ENCODE results near the gene KCNK1. TPM values are rescaled to one million over a fixed set of nuclear protein-coding genes. Genes with fewer than 3 reads are reported as not detected.

The KCNK1 gene
- total RNA-seq, 6 experiments from 2014 or later = 1.1 to 7.6 (median 3.6) TPM

- ATAC-seq (peak in 1 of 4 donors; percentile 44), DNase-seq (no peak)
- H3K4me1 ChIP-seq = peaks cover 0 to 6% (median 0%) of the 10 kb centered on the region in 4 donors
- H3K9me3 ChIP-seq = no peaks in the 10 kb centered on the region
- intact Hi-C loops (cut with DNase I) = no loop called here
- WGBS (ENCODE audit: insufficient coverage, low coverage, low lambda C conversion rate, missing lambda C conversion rate) = 0% methylated on average over 1 of the region's 4 CpGs
- no peak overlapping the region for H3K27ac ChIP-seq
- no peaks in the 10 kb centered on the region for H3K27me3 ChIP-seq
- no peak overlapping the region for H3K4me3 ChIP-seq
- TF ChIP-seq POLR2A (IDR thresholded peaks at IDR 0.05) (no peak), CTCF (IDR thresholded peaks at IDR 0.05) (no peak)
- no peaks in the 10 kb centered on the region for H3K36me3 ChIP-seq
Measured at GRCh38 chr1:233707153-233707879, 93.4 kb downstream of the KCNK1 start.

- TF ChIP-seq POLR2A (IDR thresholded peaks at IDR 0.05) (no peak), CTCF (IDR thresholded peaks at IDR 0.05) (no peak)
- ATAC-seq = no peak
- Histone ChIP-seq H3K36me3 (no peaks in the 10 kb centered on the region), H3K9me3 (no peaks in the 10 kb centered on the region), H3K4me1 (peaks cover 0 to 6% (median 0%) of the 10 kb centered on the region in 4 donors), H3K27me3 (no peaks in the 10 kb centered on the region), H3K27ac (no peak overlapping the region), H3K4me3 (no peak overlapping the region)
- intact Hi-C loops (cut with DNase I) = no loop called here
- no peak for DNase-seq
- 69% methylated on average over 5 of the region's 6 CpGs for WGBS (ENCODE audit: insufficient coverage, low coverage, low lambda C conversion rate, missing lambda C conversion rate)
Measured at GRCh38 chr1:233707880-233708815, 94.2 kb downstream of the KCNK1 start.

GRCh38 chr1:233710031-233710430 lies 96.1 kb downstream of the KCNK1 start:
- no peaks in the 10 kb centered on the region for H3K27me3 ChIP-seq
- ATAC-seq (no peak), DNase-seq (no peak)
- H3K27ac ChIP-seq = no peak overlapping the region
- intact Hi-C loops (cut with DNase I) = no loop called here
- H3K9me3 ChIP-seq = no peaks in the 10 kb centered on the region
- H3K4me1 ChIP-seq = peaks cover 0 to 7% (median 2%) of the 10 kb centered on the region in 4 donors
- TF ChIP-seq CTCF (IDR thresholded peaks at IDR 0.05) (no peak), POLR2A (IDR thresholded peaks at IDR 0.05) (no peak)
- H3K36me3 ChIP-seq = no peaks in the 10 kb centered on the region
- no peak overlapping the region for H3K4me3 ChIP-seq
- 78% methylated on average over 2 of the region's 2 CpGs for WGBS (ENCODE audit: insufficient coverage, low coverage, low lambda C conversion rate, missing lambda C conversion rate)

GRCh38 chr1:233710507-233710906 lies 96.6 kb downstream of the KCNK1 start:
- no peaks in the 10 kb centered on the region for H3K36me3 ChIP-seq
- peaks cover 0 to 12% (median 3%) of the 10 kb centered on the region in 4 donors for H3K4me1 ChIP-seq
- H3K4me3 ChIP-seq = no peak overlapping the region
- ATAC-seq = no peak
- no peaks in the 10 kb centered on the region for H3K27me3 ChIP-seq
- TF ChIP-seq POLR2A (IDR thresholded peaks at IDR 0.05) (no peak), CTCF (IDR thresholded peaks at IDR 0.05) (no peak)
- intact Hi-C loops (cut with DNase I) = no loop called here
- no peaks in the 10 kb centered on the region for H3K9me3 ChIP-seq
- WGBS (ENCODE audit: insufficient coverage, low coverage, low lambda C conversion rate, missing lambda C conversion rate) = 17% methylated on average over 1 of the region's 1 CpG
- no peak overlapping the region for H3K27ac ChIP-seq
- DNase-seq = no peak
